ENCODE measurements around the gene HNRNPF. TPM values are rescaled to one million over a fixed set of nuclear protein-coding genes. Genes with fewer than 3 reads are reported as not detected.

HNRNPF gene
- total RNA-seq, 1 experiment from 2014 or later = 358 TPM

DNA sequence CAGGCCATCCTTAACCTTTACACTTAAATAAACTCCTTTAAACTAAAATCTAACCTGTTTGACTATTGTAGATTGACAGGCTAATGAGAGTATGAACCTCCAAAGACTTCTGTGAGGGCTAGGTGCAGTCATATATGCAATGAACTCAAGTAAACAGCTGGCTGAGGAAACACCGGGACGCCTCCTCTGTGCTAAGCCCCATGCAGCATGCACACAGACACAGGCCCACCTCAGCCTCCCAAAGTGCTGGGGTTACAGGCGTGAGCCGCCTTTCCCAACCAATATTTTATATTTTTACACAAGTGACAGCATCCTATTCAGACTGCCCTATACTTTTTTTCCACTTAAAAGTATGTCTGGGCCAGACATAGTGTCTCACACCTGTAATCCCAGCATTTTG, 39.1 kb downstream of the HNRNPF start (continued):
- no peak for TF ChIP-seq GRHL2 (CRISPR knock-in tag; IDR thresholded peaks at IDR 0.05; ENCODE audit: insufficient replicate concordance, severe bottlenecking)
- no peak for TF ChIP-seq NFYB (CRISPR knock-in tag; conservative IDR thresholded peaks at IDR 0.05; ENCODE audit: low read depth)
- TF ChIP-seq, protein P1, sequence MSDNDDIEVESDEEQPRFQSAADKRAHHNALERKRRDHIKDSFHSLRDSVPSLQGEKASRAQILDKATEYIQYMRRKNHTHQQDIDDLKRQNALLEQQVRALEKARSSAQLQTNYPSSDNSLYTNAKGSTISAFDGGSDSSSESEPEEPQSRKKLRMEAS (CRISPR knock-in tag; IDR thresholded peaks at IDR 0.05) = no peak
- no peak for TF ChIP-seq NFATC4 (CRISPR knock-in tag; IDR thresholded peaks at IDR 0.05)
- TF ChIP-seq CREM (CRISPR knock-in tag; IDR thresholded peaks at IDR 0.05) = no peak
- TF ChIP-seq, protein P2, sequence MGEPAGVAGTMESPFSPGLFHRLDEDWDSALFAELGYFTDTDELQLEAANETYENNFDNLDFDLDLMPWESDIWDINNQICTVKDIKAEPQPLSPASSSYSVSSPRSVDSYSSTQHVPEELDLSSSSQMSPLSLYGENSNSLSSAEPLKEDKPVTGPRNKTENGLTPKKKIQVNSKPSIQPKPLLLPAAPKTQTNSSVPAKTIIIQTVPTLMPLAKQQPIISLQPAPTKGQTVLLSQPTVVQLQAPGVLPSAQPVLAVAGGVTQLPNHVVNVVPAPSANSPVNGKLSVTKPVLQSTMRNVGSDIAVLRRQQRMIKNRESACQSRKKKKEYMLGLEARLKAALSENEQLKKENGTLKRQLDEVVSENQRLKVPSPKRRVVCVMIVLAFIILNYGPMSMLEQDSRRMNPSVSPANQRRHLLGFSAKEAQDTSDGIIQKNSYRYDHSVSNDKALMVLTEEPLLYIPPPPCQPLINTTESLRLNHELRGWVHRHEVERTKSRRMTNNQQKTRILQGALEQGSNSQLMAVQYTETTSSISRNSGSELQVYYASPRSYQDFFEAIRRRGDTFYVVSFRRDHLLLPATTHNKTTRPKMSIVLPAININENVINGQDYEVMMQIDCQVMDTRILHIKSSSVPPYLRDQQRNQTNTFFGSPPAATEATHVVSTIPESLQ (CRISPR knock-in tag; IDR thresholded peaks at IDR 0.05) = no peak
- no peak for TF ChIP-seq ZNF121 (CRISPR knock-in tag; IDR thresholded peaks at IDR 0.05)

DNA sequence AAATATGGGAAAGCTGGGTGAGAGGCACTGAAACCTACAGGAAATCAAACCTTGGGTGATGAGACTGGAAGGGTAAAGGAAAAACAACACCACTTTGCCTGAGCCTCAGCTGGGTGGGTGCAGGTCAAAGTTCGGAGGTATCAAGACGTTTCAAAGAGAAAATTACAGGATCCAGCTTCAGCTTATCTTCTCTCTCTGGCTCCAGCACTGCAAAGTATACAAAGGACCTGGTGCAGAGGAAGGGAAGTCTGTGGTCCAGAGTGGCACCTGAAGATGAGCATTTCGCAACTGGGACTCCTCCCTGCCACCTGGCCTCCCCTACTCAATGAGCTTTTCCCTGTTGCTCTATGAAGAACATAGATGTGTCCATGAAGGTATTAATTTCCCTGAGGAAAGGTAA, 44.0 kb downstream of the HNRNPF start:
- ATAC-seq = no peak
- POLR2A ChIA-PET = interaction anchor here (0.6 kb wide), 1 partner anchor 967 kb away, joined by 3 read pairs; no protein-coding TSS in a partner anchor

More for the DNA sequence above, 44.0 kb downstream of the HNRNPF start:
- H3K27me3 Mint-ChIP-seq (ENCODE audit: low read depth) = peaks cover 13% of the 10 kb centered on the region; the same call in 1 of the 2 replicates
- DNase-seq (ENCODE audit: low spot score) = no peak
- H3K4me1 Mint-ChIP-seq = peaks cover 10% of the 10 kb centered on the region
- H3K27ac Mint-ChIP-seq = no peak overlapping the region
- CTCF ChIA-PET = interaction anchor here (1.4 kb wide), 1 partner anchor 16 kb away, joined by 5 read pairs; no protein-coding TSS in a partner anchor
- TF ChIP-seq, protein P3, sequence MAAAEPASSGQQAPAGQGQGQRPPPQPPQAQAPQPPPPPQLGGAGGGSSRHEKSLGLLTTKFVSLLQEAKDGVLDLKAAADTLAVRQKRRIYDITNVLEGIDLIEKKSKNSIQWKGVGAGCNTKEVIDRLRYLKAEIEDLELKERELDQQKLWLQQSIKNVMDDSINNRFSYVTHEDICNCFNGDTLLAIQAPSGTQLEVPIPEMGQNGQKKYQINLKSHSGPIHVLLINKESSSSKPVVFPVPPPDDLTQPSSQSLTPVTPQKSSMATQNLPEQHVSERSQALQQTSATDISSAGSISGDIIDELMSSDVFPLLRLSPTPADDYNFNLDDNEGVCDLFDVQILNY (CRISPR knock-in tag; IDR thresholded peaks at IDR 0.05) = no peak
- TF ChIP-seq RORB (CRISPR knock-in tag; IDR thresholded peaks at IDR 0.05) (no peak), KAT7 (CRISPR knock-in tag; IDR thresholded peaks at IDR 0.05; ENCODE audit: borderline replicate concordance) (no peak), CBFB (CRISPR knock-in tag; IDR thresholded peaks at IDR 0.05; ENCODE audit: low read depth) (no peak), FOXP1 (CRISPR knock-in tag; IDR thresholded peaks at IDR 0.05; ENCODE audit: borderline replicate concordance) (no peak), PRRX2 (CRISPR knock-in tag; IDR thresholded peaks at IDR 0.05) (no peak), ZNF396 (CRISPR knock-in tag; IDR thresholded peaks at IDR 0.05; ENCODE audit: borderline replicate concordance) (no peak), FOXJ3 (CRISPR knock-in tag; IDR thresholded peaks at IDR 0.05; ENCODE audit: borderline replicate concordance) (no peak), MYBL2 (CRISPR knock-in tag; IDR thresholded peaks at IDR 0.05) (no peak), IRF2 (CRISPR knock-in tag; IDR thresholded peaks at IDR 0.05; ENCODE audit: borderline replicate concordance, low read depth) (no peak)
- TF ChIP-seq, protein P4, sequence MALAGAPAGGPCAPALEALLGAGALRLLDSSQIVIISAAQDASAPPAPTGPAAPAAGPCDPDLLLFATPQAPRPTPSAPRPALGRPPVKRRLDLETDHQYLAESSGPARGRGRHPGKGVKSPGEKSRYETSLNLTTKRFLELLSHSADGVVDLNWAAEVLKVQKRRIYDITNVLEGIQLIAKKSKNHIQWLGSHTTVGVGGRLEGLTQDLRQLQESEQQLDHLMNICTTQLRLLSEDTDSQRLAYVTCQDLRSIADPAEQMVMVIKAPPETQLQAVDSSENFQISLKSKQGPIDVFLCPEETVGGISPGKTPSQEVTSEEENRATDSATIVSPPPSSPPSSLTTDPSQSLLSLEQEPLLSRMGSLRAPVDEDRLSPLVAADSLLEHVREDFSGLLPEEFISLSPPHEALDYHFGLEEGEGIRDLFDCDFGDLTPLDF (CRISPR knock-in tag; IDR thresholded peaks at IDR 0.05) = no peak
- TF ChIP-seq, protein P5, sequence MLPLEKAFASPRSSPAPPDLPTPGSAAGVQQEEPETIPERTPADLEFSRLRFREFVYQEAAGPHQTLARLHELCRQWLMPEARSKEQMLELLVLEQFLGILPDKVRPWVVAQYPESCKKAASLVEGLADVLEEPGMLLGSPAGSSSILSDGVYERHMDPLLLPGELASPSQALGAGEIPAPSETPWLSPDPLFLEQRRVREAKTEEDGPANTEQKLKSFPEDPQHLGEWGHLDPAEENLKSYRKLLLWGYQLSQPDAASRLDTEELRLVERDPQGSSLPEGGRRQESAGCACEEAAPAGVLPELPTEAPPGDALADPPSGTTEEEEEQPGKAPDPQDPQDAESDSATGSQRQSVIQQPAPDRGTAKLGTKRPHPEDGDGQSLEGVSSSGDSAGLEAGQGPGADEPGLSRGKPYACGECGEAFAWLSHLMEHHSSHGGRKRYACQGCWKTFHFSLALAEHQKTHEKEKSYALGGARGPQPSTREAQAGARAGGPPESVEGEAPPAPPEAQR (CRISPR knock-in tag; IDR thresholded peaks at IDR 0.05) = no peak
- TF ChIP-seq, protein P6, sequence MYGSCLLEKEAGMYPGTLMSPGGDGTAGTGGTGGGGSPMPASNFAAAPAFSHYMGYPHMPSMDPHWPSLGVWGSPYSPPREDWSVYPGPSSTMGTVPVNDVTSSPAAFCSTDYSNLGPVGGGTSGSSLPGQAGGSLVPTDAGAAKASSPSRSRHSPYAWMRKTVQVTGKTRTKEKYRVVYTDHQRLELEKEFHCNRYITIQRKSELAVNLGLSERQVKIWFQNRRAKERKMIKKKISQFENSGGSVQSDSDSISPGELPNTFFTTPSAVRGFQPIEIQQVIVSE (CRISPR knock-in tag; IDR thresholded peaks at IDR 0.05; ENCODE audit: borderline replicate concordance) = no peak
- TF ChIP-seq, protein P7, sequence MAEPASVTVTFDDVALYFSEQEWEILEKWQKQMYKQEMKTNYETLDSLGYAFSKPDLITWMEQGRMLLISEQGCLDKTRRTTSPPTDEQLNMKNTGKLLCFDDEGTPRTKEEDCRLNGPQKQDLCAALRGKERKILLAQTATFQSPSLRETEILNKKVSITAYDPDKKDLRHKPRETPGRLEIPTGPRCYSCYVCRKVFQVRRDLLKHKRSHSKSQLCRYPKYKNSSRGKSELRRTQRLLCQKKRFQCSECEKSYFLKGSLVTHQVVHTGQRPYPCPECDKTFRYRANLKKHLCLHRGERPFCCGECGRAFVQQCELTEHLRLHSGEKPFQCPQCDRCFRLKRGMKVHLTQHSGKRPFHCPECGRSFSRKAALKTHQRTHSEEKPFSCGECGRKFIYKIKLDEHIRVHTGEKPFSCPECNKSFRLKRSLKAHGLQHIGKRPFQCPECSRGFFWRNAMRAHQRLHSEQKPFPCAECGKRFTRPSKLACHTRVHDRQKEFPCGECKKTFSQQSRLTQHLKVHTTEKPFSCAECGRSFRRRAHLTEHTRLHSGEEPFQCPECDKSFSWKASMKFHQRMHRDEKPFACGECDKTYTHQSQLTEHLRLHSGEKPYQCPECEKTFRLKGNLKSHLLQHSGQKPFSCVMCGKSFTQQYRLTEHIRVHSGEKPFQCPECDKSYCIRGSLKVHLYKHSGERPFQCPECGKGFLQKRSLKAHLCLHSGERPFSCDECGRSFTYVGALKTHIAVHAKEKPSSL (CRISPR knock-in tag; conservative IDR thresholded peaks at IDR 0.05) = no peak
- TF ChIP-seq, protein P8, sequence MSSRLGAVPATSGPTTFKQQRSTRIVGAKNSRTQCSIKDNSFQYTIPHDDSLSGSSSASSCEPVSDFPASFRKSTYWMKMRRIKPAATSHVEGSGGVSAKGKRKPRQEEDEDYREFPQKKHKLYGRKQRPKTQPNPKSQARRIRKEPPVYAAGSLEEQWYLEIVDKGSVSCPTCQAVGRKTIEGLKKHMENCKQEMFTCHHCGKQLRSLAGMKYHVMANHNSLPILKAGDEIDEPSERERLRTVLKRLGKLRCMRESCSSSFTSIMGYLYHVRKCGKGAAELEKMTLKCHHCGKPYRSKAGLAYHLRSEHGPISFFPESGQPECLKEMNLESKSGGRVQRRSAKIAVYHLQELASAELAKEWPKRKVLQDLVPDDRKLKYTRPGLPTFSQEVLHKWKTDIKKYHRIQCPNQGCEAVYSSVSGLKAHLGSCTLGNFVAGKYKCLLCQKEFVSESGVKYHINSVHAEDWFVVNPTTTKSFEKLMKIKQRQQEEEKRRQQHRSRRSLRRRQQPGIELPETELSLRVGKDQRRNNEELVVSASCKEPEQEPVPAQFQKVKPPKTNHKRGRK (CRISPR knock-in tag; IDR thresholded peaks at IDR 0.05; ENCODE audit: borderline replicate concordance) = no peak
- TF ChIP-seq, protein P9, sequence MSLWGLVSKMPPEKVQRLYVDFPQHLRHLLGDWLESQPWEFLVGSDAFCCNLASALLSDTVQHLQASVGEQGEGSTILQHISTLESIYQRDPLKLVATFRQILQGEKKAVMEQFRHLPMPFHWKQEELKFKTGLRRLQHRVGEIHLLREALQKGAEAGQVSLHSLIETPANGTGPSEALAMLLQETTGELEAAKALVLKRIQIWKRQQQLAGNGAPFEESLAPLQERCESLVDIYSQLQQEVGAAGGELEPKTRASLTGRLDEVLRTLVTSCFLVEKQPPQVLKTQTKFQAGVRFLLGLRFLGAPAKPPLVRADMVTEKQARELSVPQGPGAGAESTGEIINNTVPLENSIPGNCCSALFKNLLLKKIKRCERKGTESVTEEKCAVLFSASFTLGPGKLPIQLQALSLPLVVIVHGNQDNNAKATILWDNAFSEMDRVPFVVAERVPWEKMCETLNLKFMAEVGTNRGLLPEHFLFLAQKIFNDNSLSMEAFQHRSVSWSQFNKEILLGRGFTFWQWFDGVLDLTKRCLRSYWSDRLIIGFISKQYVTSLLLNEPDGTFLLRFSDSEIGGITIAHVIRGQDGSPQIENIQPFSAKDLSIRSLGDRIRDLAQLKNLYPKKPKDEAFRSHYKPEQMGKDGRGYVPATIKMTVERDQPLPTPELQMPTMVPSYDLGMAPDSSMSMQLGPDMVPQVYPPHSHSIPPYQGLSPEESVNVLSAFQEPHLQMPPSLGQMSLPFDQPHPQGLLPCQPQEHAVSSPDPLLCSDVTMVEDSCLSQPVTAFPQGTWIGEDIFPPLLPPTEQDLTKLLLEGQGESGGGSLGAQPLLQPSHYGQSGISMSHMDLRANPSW (CRISPR knock-in tag; conservative IDR thresholded peaks at IDR 0.05; ENCODE audit: low read depth) = no peak
- no peak overlapping the region for H3K4me3 Mint-ChIP-seq
- no peaks in the 10 kb centered on the region for H3K36me3 Mint-ChIP-seq
- no peaks in the 10 kb centered on the region for H3K9me3 Mint-ChIP-seq
